Stimulated activated CD4-positive, alpha-beta T cell treated with anti-CD3 and anti-CD28 coated beads, Interleukin-2, amount 100 ng/mL, for 24 hours (primary cell): Measurements from ENCODE around the gene DGUOK.

Source experiments
- DNase-seq, 2 donors: peaks; one replicate each; pipeline ENCODE4 v3.0.0-alpha.2; 2020

The DGUOK gene

GRCh38 chr2:73956218-73956865 is 29.7 kb downstream of the DGUOK start:
- no peak for DNase-seq

- DNase-seq: no peak
Observed at GRCh38 chr2:73961274-73961673, 34.6 kb downstream of the DGUOK start.

DNA sequence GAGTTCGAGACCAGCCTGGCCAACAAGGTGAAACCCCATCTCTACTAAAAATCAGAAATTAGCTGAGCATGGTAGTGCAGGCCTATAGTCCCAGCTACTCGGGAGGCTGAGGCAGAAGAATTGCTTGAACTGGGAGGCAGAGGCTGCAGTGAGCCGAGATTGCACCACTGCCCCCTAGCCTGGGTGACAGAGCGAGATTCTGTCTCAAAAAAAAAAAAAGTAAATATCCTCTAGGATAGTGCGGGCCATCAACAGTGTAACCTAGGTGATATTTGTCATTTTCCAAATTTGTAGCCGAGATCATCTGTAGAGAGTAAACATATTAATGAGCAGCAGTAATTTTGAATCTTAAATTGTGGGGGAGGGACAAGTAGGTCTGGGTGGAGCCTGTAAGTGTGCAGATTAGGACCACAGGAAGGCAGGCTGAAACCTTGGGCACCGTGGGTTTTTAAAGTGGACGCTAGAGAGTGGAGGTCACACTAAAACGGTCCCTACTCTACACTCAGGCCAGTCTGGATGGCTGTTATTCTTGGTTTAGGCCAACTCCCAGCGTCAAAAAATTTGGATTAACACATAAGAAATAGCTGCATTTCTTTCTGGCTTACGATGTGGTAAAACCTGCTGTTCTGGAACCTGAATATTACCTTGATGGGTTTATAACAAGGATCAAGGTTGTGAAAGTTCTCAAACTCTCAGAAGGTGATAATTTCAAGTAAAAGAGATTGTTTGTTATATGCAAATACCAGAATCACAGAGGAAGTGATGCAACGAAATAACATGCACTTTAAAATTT is 35.3 kb downstream of the DGUOK start:
- no peak for DNase-seq

DNA sequence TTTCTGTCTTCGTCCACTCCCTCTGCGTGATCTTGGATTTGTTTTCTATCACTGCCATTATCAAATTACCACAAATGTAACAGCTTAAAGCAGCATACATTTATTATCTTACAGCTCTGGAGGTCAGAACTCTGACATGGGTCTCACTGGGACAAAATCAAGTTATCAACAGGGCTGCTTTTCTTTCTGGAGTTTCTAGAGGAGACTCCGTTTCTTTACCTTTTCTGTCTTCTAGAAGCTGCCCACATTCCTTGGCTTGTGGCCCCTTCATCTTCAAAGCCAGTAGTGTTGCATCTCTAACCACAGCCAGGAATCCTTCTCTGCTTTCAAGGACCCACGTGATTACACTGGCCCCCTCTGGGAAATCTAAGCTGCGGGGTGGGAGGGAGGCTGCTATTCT is 36.1 kb downstream of the DGUOK start:
- DNase-seq: no peak

GRCh38 chr2:73963385-73964120 is 36.9 kb downstream of the DGUOK start:
- DNase-seq: peak; percentile 35 to 50

GRCh38 chr2:73964223-73964622 is 37.5 kb downstream of the DGUOK start:
- DNase-seq: no peak

DNA sequence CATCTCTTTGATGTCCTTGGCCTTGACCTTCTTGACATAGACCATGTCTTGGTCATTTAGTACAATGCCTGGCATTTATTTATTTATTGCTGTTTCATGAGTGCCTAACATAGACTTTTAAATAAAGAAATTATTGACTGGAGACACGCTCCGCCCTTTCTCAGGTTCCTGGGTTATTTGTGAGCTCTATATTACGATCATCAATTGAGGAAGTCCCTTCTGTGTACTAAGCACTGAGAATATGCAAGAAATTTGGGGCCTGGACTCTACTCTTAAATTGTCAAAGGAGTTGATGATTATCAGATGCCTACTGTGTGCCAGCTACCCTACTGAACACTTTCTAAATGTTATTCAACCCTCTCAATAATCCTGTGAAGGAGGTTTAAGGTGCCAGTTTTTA is 38.4 kb downstream of the DGUOK start:
- no peak for DNase-seq

- DNase-seq: no peak
Observed at GRCh38 chr2:73968357-73968937, 41.8 kb downstream of the DGUOK start.

DNA sequence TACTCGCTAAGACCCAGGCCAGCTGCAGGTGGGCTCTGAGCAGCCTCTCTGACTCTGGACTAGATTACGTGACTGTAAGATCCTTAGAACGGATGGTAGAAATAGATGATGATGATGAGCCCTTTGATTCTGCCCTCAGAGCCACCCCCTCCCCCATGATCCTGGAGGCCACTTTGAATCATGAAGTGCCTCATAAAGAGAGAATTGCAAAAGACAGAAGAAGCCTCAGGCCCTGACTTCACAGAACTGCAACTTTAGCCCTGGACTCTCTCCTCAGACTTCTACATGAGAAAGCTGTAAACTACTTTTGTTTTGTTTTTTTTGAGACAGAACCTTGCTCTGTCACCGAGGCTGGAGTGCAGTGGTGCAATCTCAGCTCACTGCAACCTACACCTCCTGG is 42.7 kb downstream of the DGUOK start:
- no peak for DNase-seq

- no peak for DNase-seq
Observed at GRCh38 chr2:73970141-73970803, 43.6 kb downstream of the DGUOK start.

DNA sequence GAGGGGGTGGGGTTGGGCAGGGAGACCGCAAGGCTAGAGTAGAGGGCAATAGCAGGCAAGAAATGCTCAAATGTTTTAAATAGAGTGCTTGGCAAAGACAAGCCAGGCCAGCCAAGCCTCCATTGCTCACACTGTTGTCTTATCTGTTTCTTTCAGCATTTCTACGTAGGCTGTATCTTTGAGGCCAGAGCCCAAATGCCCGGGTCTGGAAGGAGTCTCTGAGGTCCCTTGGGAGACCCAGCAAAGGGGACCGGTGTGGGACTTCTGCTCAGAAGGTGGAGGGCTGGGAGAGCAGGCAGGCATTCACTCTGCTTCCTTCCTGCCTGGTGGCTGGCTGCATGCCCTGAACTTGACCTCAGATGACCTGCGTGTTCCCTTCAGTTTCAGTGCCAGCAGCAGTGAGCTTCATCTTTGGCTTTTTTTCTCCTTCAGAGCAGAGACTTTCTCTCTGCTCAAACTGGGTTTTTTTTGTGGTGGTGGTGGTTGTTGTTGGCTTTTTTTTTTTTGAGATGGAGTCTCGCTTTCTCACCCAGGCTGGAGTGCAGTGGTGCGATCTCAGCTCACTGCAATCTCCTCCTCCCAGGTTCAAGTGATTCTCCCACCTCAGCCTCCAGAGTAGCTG is 44.3 kb downstream of the DGUOK start:
- DNase-seq: peak; percentile 36 to 55

DNA sequence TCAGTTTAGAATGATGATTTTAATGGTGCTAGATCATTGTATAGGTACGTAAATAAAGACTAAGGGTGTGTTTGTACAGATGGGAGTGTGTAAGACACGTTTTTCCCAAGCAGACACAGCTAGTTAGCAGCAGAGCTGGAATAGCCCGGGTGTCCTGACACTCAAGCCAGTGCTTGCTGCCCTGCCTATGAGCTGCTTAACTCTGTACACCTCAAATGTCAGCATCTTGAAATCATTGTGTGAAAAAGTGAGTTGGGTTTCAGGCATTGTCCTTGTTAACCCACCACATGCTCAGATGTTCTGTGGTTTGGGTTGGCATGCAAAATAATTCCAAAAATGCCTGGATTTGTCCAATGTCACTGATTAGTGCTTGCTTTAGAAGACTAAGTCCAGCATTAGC is 45.0 kb downstream of the DGUOK start:
- DNase-seq: no peak

DNA sequence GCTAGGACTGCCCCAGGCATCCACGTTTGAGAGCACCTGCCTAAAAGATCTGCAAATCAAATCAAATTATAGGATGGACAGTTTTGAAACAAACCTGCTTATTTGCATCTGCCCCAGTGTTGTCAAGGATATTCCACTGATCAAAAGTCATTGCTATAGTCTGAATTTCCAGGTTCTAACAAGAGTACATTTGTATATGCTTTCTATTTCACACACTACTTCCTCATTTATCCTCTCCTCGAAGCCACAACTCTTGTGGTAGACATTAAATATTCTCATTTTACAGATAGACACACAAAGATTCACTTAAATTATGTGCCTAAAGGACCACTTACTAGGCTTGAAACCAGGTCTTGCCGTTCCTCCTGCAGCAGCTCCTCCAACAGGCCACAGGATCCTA is 46.2 kb downstream of the DGUOK start:
- no peak for DNase-seq

DNA sequence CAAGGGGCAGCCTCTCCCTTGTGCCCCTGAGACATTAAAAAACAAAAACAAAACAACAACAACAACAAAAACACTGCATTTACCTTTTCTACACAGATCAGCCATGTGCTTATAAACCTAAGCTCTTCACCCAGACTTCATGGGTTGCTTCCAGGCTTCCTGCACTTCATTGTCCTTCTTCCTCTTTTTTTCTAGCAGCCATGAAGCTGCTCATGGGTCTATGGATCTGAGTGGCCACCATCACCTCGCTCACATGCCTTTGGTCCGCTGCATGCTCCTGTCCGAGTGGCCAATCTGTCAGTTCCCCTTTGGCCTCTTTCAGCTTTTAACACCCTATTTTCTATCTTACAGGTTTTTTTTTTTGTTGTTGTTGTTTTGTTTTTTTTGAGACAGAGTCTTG is 49.1 kb downstream of the DGUOK start:
- no peak for DNase-seq

DNA sequence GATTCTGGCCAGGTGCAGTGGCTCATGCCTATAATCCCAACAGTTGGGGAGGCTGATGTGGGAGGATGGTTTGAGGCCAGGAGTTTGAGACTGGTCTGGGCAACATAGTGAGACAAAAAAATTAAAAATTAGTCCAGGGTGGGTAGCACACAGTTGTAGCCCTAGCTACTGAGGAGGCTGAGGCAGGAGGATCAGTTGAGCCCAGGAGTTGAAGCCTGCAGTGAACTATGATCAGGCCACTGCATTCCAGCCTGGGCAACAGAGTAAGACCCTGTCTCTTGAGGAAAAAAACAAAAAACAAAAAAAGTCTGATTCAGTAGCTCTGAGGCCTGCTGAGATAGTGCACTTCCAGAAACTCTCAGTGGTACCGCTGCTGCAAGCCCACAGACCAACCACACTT is 50.1 kb downstream of the DGUOK start:
- DNase-seq: no peak

- no peak for DNase-seq
Observed at GRCh38 chr2:73977466-73977865, 50.8 kb downstream of the DGUOK start.

GRCh38 chr2:73979021-73979420 is 52.3 kb downstream of the DGUOK start:
- peak; percentile 61 to 64 for DNase-seq

DNA sequence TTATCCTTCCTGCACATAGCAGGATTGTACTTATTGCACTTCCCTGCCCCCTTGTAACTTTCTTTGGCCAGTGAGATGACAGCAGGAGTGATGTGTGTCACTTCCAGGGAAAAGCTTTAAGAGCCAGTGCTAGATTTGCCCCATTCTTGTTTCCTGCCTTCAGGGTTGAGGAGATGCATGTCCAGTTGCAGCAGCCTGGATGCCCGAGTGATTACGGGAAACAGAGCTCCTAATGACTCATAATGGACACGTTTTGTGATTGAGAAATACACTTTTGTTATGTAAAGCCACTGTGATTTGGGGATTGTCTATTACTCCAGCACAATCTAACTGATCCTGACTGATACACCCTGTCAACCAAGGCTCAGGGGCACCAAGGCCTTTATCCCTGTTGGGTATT is 53.0 kb downstream of the DGUOK start:
- no peak for DNase-seq

DNA sequence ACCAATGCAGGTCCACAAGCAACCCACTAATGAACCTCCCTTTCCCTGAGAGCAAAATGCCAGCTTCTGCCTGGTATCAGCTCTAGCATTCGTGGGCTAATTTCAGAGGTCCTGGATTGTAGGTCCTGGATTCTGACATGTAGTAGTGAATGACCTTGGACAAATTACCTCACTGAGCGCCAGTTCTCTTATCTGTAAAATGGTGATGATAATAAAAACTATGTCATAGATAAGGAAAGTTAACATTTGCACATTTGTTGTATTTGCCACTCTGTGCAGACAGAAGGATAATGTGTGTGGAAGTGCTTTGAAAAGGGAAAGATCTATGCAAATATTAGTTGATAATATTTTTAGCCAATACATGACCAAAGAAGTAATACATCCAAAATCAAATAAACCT is 53.9 kb downstream of the DGUOK start:
- DNase-seq: no peak

GRCh38 chr2:73981081-73982001 is 54.7 kb downstream of the DGUOK start:
- peak in 1 of 2 donors; percentile 64 for DNase-seq

DNA sequence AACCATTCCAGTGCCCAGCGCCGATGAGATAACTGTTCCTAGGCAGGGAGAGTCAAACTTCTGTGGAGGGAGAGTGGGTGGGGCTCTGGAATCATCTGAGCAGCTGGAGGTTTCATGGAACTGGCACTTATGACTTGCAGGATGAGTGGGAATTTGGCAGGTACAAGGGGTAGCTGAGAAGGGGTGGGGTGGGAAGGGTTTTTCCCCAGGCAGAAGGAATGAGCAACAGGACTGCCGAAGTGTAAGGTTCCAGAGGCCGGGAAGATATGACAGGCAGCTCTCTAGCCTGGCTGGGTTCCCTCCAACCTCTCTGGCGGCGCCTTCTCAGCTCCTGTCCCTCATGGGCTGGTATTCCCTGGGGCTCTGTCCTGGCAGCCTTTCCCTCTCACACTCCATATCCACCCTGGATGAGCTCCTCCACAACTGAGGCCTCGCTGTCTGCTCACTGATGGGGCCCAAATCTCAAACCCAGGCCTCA is 55.5 kb downstream of the DGUOK start:
- no peak for DNase-seq
